T-helper 2 cell treated with Interferon-gamma antibody and Interleukin-4, amounts not matched to agents 100 ng/mL and 5 ng/mL, for 36 hours (primary cell): ENCODE measurements around the gene FBXO21. TPM values are rescaled to one million over a fixed set of nuclear protein-coding genes. Genes with fewer than 3 reads are reported as not detected.
"Not testable (repeated sequence)": the region's sequence is repeated elsewhere in the genome, so short reads cannot be mapped to it uniquely, and the experiment has no call there.

ENCODE experiments used
- intact Hi-C: fragments of 100-400 bp; cut with micrococcal nuclease; formaldehyde crosslinking; loops from one replicate; pipeline ENCODE4 v1.15.1; 2023
- total RNA-seq: library from RNA; stranded (reverse); gene quantifications from 2 replicates; pipeline ENCODE4 v1.2.3, GENCODE V29; 2022

FBXO21 gene
- total RNA-seq, 1 donor from 2014 or later: 25.6 TPM

DNA sequence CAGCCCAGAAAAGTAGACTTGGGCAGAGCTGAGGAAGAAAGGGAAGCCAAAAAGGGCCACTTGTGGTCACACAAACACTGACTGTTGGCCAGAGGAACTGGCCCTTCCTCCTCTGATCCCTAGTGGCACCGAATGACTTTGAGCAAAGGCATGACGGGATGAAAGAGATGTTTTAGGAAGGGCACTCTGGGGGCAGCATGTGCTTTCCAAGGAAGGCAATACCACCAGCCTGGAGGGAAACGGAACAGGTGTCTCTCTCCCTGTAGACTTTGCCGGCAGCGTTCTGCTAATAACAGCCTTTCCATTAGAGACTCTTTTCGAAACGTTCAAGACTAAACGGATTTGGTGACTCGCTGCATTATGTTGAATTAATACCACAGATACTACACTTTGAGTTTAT, 12.3 kb upstream of the FBXO21 start:
- intact Hi-C loops: no loop called here

DNA sequence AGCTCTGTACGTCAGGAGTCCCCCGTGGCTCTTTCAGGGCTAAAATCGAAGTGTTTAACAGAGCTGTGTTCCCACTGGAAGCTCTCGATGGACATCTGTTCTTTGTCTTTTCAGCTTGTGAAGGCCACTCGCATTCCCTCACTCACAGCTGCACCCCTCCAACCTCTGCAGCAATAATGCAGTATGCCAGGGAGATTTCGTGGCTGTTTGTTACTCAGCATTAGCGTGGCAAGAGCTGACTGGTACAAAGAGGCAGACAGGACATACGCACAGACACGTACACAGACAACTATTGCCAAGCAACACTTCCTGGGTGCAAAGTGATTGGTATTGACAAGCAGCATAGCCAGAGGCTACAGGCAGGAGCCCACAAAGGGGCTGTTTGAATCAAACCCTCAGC, 11.8 kb upstream of the FBXO21 start:
- intact Hi-C loops: no loop called here

DNA sequence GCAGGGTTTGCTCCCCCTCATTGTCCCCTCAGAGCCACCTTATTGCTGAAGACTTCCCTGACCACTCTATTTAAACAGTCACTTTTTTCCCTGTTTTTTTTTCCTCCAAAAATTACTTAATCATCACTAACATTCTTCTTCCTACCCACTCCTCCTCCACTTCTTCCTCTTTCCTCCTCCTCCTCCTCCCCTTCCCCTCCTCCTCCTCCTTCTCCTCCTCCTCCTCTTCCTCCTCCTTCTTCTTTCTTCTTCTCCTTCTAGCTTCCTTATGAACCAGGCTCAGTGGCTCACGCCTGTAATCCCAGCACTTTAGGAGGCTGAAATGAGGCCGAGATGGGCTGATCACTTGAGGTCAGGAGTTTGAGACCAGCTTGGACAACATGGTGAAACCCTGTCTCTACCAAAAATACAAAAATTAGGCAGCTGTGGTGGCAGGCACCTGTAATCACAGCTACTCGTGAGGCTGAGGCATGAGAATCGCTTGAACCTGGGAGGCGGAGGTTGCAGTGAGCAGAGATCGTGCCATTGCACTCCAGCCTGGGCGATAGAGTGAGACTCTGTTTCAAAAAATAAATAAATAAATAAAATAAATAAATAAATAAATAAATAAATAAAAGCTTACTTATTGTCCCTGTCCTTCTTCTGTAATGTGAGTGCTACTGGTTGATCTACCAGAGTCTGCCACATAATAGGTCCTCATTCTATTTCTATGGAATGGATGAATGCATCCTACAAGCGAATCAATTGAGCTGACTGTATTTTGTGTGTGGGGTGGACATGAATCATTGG, 9.9 kb upstream of the FBXO21 start:
- intact Hi-C loops: loop anchor here (10.0 kb wide), 1 partner anchor 1175 kb away; the partner anchor contains the start of genes SUDS3 and TAOK3

DNA sequence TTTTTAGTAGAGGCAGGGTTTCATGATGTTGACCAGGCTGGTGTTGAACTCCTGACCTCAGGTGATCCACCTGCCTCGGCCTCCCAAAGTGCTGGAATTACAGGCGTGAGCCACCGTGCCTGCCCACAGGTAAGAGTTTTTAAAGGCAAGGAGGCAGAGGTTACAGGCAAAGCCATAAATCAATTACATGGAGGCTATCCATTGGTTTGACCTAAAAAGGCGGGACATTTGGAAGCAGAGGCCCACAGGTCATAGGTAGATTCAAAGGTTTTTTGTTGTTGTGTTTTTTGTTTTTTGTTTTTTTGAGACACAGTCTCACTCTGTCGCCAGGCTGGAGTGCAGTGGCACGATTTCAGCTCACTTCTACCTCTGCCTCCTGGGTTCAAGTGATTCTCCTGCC, 6.1 kb upstream of the FBXO21 start:
- intact Hi-C loops: loop anchor here (10.0 kb wide), 1 partner anchor 1178 kb away; the partner anchor contains the start of genes SUDS3 and TAOK3

DNA sequence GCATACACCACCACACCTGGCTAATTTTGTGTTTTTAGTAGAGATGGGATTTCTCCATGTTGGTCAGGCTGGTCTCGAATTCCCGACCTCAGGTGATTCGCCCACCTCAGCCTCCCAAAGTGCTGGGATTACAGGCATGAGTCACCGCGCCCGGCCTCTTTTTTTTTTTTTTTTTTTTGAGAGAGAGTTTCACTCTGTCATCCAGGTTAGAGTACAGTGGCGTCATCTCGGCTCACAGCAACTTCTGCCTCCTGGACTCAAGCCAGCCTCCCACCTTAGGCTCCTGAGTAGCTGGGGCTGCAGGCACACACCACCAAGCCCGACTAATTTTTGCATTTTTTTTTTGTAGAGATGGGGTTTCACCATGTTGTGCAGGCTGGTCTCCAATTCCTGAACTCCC, 4.8 kb upstream of the FBXO21 start:
- intact Hi-C loops: loop anchor here (10.0 kb wide), 1 partner anchor 1180 kb away; the partner anchor contains the start of genes SUDS3 and TAOK3

- intact Hi-C loops: loop anchor here (10.0 kb wide), 1 partner anchor 1181 kb away; the partner anchor contains the start of genes SUDS3 and TAOK3
Observed at GRCh38 chr12:117193903-117194302, 3.6 kb upstream of the FBXO21 start.

- intact Hi-C loops: loop anchor here (10.0 kb wide), 1 partner anchor 1182 kb away; the partner anchor contains the start of genes SUDS3 and TAOK3
Observed at GRCh38 chr12:117192581-117192980, 2.3 kb upstream of the FBXO21 start.

GRCh38 chr12:117192057-117192456, 1.8 kb upstream of the FBXO21 start:
- intact Hi-C loops: loop anchor here (10.0 kb wide), 1 partner anchor 1183 kb away; the partner anchor contains the start of genes SUDS3 and TAOK3

GRCh38 chr12:117189725-117190209, 503 bp downstream of the FBXO21 start:
- intact Hi-C loops: loop anchor here (1.0 to 10.0 kb wide), 4 partner anchors 90 to 1185 kb away; partner anchors contain the start of genes RNFT2, SPRING1, SUDS3 and TAOK3

- intact Hi-C loops: no loop called here
Observed at GRCh38 chr12:117188961-117189724, 1.1 kb downstream of the FBXO21 start.

GRCh38 chr12:117188121-117188665, 2.1 kb downstream of the FBXO21 start:
- intact Hi-C loops: no loop called here

DNA sequence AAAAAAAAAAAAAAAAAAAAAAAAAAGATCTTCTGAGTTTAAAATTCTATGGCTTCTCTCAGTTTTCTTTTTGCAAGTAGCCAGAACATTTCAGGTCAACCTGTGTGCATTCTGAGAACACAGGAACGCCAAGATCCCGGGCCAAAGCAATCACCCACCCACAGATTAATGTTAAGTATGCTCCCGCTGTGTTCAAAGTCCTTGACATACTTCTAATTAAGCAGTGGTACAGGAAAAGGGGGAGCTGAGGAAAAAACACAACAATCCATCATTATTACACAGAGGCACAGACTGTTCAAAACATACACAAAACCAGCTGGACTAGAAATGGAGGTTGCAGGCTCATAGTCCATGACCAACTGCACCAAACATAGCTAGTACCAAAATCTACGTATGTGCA, 2.8 kb downstream of the FBXO21 start:
- intact Hi-C loops: no loop called here

GRCh38 chr12:117182866-117183265, 7.4 kb downstream of the FBXO21 start:
- intact Hi-C loops: no loop called here

DNA sequence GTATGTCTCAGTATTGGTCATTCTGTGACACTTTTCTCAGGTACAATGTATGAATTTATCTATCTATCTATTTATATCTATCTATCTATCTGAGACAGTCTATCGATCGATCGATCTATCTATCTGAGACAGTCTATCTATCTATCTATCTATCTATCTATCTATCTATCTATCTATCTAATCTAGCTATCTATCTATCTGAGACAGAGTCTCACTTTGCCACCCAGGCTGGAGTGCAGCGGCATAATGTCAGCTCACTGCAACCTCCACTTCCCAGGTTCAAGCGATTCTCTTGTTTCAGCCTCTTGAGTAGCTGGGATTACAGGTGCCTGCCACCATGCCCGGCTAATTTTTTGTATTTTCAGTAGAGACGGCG, 8.8 kb downstream of the FBXO21 start:
- intact Hi-C loops: not testable (repeated sequence)

- intact Hi-C loops: no loop called here
Observed at GRCh38 chr12:117180758-117181467, 9.4 kb downstream of the FBXO21 start.

DNA sequence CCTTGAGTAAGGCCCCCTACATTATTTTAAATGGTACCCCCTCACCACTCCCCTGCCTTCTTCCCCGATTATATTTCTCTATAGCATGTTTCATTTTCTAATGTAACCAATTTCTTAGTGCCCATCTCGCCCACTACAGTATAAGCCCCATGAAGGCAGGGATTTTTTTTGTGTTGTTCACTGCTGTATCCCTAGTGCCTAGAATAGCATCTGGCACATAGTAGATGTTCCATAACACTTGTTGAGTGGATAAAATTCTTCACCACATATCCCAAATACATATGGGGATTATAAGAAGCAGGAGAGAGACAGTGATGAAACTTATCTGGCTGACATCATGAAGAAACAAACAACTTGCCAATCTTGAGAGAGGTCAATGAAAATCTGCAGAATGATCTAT, 11.5 kb downstream of the FBXO21 start:
- intact Hi-C loops: no loop called here

DNA sequence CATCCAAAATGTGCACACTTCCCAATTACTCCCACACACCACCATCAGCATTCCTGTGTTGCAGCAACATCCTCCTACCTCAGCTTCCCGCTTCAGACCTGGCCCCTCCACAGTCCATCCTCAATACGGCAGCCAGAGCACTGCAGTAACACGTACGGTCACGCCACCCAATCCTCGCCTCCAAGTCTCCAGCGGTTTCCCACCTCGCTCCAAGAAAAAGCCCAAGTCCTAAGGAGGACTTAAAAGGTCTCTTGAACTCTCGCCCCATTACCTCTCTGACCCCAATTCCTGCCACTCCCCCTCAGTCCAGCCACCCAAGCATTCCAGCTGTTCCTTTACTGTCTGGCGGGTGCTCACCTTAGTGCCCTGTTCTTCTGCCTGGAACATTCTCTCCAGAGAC, 12.0 kb downstream of the FBXO21 start:
- intact Hi-C loops: no loop called here

GRCh38 chr12:117172168-117172567, 18.1 kb downstream of the FBXO21 start:
- intact Hi-C loops: no loop called here

GRCh38 chr12:117171499-117172162, 18.6 kb downstream of the FBXO21 start:
- intact Hi-C loops: no loop called here

GRCh38 chr12:117169548-117169947, 20.7 kb downstream of the FBXO21 start:
- intact Hi-C loops: no loop called here
